ENCODE data around the gene PHYKPL.

DNA sequence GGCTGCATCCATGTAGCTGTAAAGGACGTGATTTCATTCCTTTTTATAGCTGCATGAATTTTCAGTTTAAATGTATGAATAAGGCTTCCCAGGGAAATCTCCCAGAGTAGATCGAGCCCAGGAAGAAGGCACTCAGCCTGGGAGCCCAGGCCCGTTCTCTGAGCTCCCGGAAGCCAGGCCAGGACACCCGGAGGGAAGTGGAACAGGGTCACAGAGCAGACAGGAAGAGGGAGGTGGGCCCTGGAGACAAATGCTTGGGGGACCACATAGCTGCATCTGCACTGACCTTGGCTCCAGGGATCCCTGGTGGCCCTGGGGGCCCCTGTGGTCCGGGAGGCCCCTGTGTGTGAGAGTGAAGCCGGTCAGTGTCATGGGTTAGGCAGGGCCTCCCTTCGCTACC lies 19.7 kb upstream of the PHYKPL start:
- TF ChIP-seq, protein P1, sequence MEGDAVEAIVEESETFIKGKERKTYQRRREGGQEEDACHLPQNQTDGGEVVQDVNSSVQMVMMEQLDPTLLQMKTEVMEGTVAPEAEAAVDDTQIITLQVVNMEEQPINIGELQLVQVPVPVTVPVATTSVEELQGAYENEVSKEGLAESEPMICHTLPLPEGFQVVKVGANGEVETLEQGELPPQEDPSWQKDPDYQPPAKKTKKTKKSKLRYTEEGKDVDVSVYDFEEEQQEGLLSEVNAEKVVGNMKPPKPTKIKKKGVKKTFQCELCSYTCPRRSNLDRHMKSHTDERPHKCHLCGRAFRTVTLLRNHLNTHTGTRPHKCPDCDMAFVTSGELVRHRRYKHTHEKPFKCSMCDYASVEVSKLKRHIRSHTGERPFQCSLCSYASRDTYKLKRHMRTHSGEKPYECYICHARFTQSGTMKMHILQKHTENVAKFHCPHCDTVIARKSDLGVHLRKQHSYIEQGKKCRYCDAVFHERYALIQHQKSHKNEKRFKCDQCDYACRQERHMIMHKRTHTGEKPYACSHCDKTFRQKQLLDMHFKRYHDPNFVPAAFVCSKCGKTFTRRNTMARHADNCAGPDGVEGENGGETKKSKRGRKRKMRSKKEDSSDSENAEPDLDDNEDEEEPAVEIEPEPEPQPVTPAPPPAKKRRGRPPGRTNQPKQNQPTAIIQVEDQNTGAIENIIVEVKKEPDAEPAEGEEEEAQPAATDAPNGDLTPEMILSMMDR (IDR thresholded peaks at IDR 0.05; ENCODE audit: borderline replicate concordance, extremely low read depth, low read length, poor library complexity, severe bottlenecking): no peak
- no peak for TF ChIP-seq EZH2 (IDR thresholded peaks at IDR 0.05; ENCODE audit: borderline replicate concordance, low read depth, low read length, severe bottlenecking)
